HCT116 (cell line): ENCODE data around the gene UPB1.

ENCODE experiments used
- CEBPB ChIP-seq: IDR thresholded peaks from 2 replicates; pipeline ENCODE4 v1.6.1; 2012; ENCODE audit warnings: low read depth
- EZH2 ChIP-seq: fragments of 200-600 bp; sonication (generic); IDR thresholded peaks from 2 replicates; pipeline ENCODE4 v1.6.1; 2017; ENCODE audit warnings: antibody characterized with exemption, mixed run types
- FOSL1 ChIP-seq: IDR thresholded peaks from 2 replicates; pipeline ENCODE4 v1.6.1; 2012; ENCODE audit warnings: low read depth
- POLR2A ChIP-seq: IDR thresholded peaks from 2 replicates; pipeline ENCODE4 v1.7.0; 2011; ENCODE audit warnings: borderline replicate concordance; ENCODE audit not compliant: insufficient read depth, insufficient read length; ENCODE audit errors: extremely low read depth
- POLR2AphosphoS5 ChIP-seq: IDR thresholded peaks from 2 replicates; pipeline ENCODE4 v1.6.1; 2011; ENCODE audit warnings: mild to moderate bottlenecking, low read depth, low read length, moderate library complexity
- RAD21 ChIP-seq: IDR thresholded peaks from 2 replicates; pipeline ENCODE4 v1.6.1; 2012; ENCODE audit warnings: low read depth, mild to moderate bottlenecking
- SP1 ChIP-seq: IDR thresholded peaks from 2 replicates; pipeline ENCODE4 v1.6.1; 2012; ENCODE audit warnings: low read depth
- ZFX ChIP-seq: fragments of 450-650 bp; IDR thresholded peaks from 2 replicates; pipeline ENCODE4 v1.6.1; 2017
- ZNF274 ChIP-seq: fragments of 200-500 bp; sonication (Bioruptor generic); IDR thresholded peaks from 2 replicates; pipeline ENCODE4 v1.6.1; 2014; ENCODE audit warnings: mild to moderate bottlenecking, low read depth, low read length, inconsistent platforms
- TF ChIP-seq, protein P1 (sequence below): IDR thresholded peaks from 2 replicates; pipeline ENCODE4 v1.6.1; 2012; ENCODE audit warnings: low read depth
- TF ChIP-seq, protein P2 (sequence below), 3 experiments: fragments of 200-600 bp in 1 of 3; sonication (generic) in 1 of 3; IDR thresholded peaks in 2 of 3; conservative IDR thresholded peaks in 1 of 3; 2 replicates each; pipeline ENCODE4 v1.5.1; 2012 to 2017; ENCODE audit warnings: low read depth in 2 of 3, low read length in 2 of 3, antibody characterized with exemption in 1 of 3, borderline replicate concordance in 1 of 3, control low read depth in 1 of 3, mild to moderate bottlenecking in 1 of 3, mixed read lengths in 1 of 3, mixed run types in 1 of 3, moderate library complexity in 1 of 3; ENCODE audit not compliant: insufficient read depth in 1 of 3
- TF ChIP-seq, protein P3 (sequence below): IDR thresholded peaks from 2 replicates; pipeline ENCODE4 v1.6.1; 2012
- TF ChIP-seq, protein P4 (sequence below): IDR thresholded peaks from 2 replicates; pipeline ENCODE4 v1.6.1; 2012

- TF ChIP-seq, protein P1, sequence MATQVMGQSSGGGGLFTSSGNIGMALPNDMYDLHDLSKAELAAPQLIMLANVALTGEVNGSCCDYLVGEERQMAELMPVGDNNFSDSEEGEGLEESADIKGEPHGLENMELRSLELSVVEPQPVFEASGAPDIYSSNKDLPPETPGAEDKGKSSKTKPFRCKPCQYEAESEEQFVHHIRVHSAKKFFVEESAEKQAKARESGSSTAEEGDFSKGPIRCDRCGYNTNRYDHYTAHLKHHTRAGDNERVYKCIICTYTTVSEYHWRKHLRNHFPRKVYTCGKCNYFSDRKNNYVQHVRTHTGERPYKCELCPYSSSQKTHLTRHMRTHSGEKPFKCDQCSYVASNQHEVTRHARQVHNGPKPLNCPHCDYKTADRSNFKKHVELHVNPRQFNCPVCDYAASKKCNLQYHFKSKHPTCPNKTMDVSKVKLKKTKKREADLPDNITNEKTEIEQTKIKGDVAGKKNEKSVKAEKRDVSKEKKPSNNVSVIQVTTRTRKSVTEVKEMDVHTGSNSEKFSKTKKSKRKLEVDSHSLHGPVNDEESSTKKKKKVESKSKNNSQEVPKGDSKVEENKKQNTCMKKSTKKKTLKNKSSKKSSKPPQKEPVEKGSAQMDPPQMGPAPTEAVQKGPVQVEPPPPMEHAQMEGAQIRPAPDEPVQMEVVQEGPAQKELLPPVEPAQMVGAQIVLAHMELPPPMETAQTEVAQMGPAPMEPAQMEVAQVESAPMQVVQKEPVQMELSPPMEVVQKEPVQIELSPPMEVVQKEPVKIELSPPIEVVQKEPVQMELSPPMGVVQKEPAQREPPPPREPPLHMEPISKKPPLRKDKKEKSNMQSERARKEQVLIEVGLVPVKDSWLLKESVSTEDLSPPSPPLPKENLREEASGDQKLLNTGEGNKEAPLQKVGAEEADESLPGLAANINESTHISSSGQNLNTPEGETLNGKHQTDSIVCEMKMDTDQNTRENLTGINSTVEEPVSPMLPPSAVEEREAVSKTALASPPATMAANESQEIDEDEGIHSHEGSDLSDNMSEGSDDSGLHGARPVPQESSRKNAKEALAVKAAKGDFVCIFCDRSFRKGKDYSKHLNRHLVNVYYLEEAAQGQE = no peak
- TF ChIP-seq POLR2AphosphoS5 = no peak
- TF ChIP-seq POLR2A = no peak
- TF ChIP-seq, protein P2, sequence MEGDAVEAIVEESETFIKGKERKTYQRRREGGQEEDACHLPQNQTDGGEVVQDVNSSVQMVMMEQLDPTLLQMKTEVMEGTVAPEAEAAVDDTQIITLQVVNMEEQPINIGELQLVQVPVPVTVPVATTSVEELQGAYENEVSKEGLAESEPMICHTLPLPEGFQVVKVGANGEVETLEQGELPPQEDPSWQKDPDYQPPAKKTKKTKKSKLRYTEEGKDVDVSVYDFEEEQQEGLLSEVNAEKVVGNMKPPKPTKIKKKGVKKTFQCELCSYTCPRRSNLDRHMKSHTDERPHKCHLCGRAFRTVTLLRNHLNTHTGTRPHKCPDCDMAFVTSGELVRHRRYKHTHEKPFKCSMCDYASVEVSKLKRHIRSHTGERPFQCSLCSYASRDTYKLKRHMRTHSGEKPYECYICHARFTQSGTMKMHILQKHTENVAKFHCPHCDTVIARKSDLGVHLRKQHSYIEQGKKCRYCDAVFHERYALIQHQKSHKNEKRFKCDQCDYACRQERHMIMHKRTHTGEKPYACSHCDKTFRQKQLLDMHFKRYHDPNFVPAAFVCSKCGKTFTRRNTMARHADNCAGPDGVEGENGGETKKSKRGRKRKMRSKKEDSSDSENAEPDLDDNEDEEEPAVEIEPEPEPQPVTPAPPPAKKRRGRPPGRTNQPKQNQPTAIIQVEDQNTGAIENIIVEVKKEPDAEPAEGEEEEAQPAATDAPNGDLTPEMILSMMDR (IDR thresholded peaks at IDR 0.05 in 2 of 3, conservative IDR thresholded peaks at IDR 0.05 in 1 of 3; ENCODE audit: borderline replicate concordance in 1 of 3, insufficient read depth in 1 of 3, low read depth in 2 of 3, low read length in 2 of 3) = no peak
- TF ChIP-seq SP1 = no peak
- TF ChIP-seq, protein P3, sequence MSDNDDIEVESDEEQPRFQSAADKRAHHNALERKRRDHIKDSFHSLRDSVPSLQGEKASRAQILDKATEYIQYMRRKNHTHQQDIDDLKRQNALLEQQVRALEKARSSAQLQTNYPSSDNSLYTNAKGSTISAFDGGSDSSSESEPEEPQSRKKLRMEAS = no peak
- TF ChIP-seq ZFX = no peak
- no peak for TF ChIP-seq RAD21
- TF ChIP-seq EZH2 = no peak
- no peak for TF ChIP-seq CEBPB
- TF ChIP-seq FOSL1 = no peak
- TF ChIP-seq ZNF274 = no peak
- TF ChIP-seq, protein P4, sequence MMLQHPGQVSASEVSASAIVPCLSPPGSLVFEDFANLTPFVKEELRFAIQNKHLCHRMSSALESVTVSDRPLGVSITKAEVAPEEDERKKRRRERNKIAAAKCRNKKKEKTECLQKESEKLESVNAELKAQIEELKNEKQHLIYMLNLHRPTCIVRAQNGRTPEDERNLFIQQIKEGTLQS = no peak
These were observed 23.1 kb downstream of the UPB1 start for GRCh38 chr22:24518228-24518627.
